NOMO-1 treated with DMSO at 0.1 percent for 48 hours (cell line): Measurements from ENCODE around the gene TMEM144.

Experiments
- DNase-seq: peaks from one replicate; lab custom pipeline; 2025; ENCODE audit not compliant: unreplicated experiment; lab: John Stamatoyannopoulos, UW

Gene TMEM144

GRCh38 chr4:158209825-158210807 lies at the start of gene TMEM144:
TMEM144 (plus strand) TSS chr4:158210486; CDS start chr4:158212668, 2,182 bp downstream.
- peak; percentile 87 for DNase-seq

- peak; percentile 24 for DNase-seq
These were observed 48.5 kb upstream of the TMEM144 start for GRCh38 chr4:158161551-158162354.

GRCh38 chr4:158162631-158163030 lies 47.7 kb upstream of the TMEM144 start:
- no peak for DNase-seq

GRCh38 chr4:158163941-158164767 lies 46.1 kb upstream of the TMEM144 start:
- DNase-seq: no peak

- DNase-seq: no peak
These were observed 45.5 kb upstream of the TMEM144 start for GRCh38 chr4:158164768-158165213.

- no peak for DNase-seq
These were observed 43.6 kb upstream of the TMEM144 start for GRCh38 chr4:158166701-158167100.

GRCh38 chr4:158168606-158169005 lies 41.7 kb upstream of the TMEM144 start:
- DNase-seq: no peak

- DNase-seq: no peak
These were observed 40.8 kb upstream of the TMEM144 start for GRCh38 chr4:158169506-158169905.

- DNase-seq: peak; percentile 89
These were observed 40.2 kb upstream of the TMEM144 start for GRCh38 chr4:158169931-158170690.

- DNase-seq: no peak
These were observed 39.4 kb upstream of the TMEM144 start for GRCh38 chr4:158170691-158171561.

GRCh38 chr4:158172261-158173258 lies 37.7 kb upstream of the TMEM144 start, which contains the start of gene GASK1B:
GASK1B (minus strand) TSS chr4:158173025; CDS start chr4:158171375, 1,650 bp downstream.
- DNase-seq: peak; percentile 66

GRCh38 chr4:158176108-158176507 lies 34.2 kb upstream of the TMEM144 start:
- DNase-seq: no peak

- DNase-seq: no peak
These were observed 33.5 kb upstream of the TMEM144 start for GRCh38 chr4:158176776-158177175.

- no peak for DNase-seq
These were observed 30.8 kb upstream of the TMEM144 start for GRCh38 chr4:158179465-158179864.

- DNase-seq: no peak
These were observed 28.4 kb upstream of the TMEM144 start for GRCh38 chr4:158181906-158182305.

- no peak for DNase-seq
These were observed 27.6 kb upstream of the TMEM144 start for GRCh38 chr4:158182736-158183135.

GRCh38 chr4:158186815-158187214 lies 23.5 kb upstream of the TMEM144 start:
- DNase-seq: no peak

- no peak for DNase-seq
These were observed 20.9 kb upstream of the TMEM144 start for GRCh38 chr4:158189422-158189821.
